Heart right ventricle (tissue), 16 donors: ENCODE data around the gene HIP1R. TPM values are rescaled to one million over a fixed set of nuclear protein-coding genes. Genes with fewer than 3 reads are reported as not detected.
A peak's percentile ranks its signal among the peaks of the same experiment; 100 is the strongest.

ENCODE experiments used
- ATAC-seq, 8 donors: fragments of 200-7000 bp; cut with Tn5 transposase; one replicate each; pipeline ENCODE4 v1.9.1; 2020; ENCODE audit warnings: mild to moderate bottlenecking in 8 of 8, moderate library complexity in 8 of 8, moderate number of reproducible peaks in 1 of 8
- DNase-seq, 2 donors: peaks; one replicate each; pipeline ENCODE4 v3.0.0-alpha.2; 2020
- H3K27ac ChIP-seq, 10 donors: fragments of 200-600 bp; sonication (generic) in 2 of 10; one replicate each; pipeline versions ENCODE4 v1.5.0 to v1.8.0; 2020 to 2022; ENCODE audit warnings: mild to moderate bottlenecking in 3 of 10
- H3K27me3 ChIP-seq, 7 donors: fragments of 200-600 bp; one replicate each; pipeline ENCODE4 v1.8.0; 2021 to 2022; ENCODE audit warnings: mild to moderate bottlenecking in 2 of 7
- H3K36me3 ChIP-seq, 9 donors: fragments of 200-600 bp; sonication (generic) in 1 of 9; one replicate each; pipeline versions ENCODE4 v1.5.0 to v1.8.0; 2020 to 2022; ENCODE audit warnings: mild to moderate bottlenecking in 2 of 9
- H3K4me1 ChIP-seq, 9 donors: fragments of 200-600 bp; sonication (generic) in 1 of 9; one replicate each; pipeline versions ENCODE4 v1.5.0 to v1.8.0; 2020 to 2022; ENCODE audit warnings: mild to moderate bottlenecking in 4 of 9
- H3K4me3 ChIP-seq, 10 donors: fragments of 200-600 bp; sonication (generic) in 2 of 10; one replicate each; pipeline versions ENCODE4 v1.5.0 to v1.8.0; 2020 to 2022; ENCODE audit warnings: mild to moderate bottlenecking in 7 of 10, moderate library complexity in 2 of 10
- H3K9me3 ChIP-seq, 11 donors: fragments of 200-600 bp in 10 of 11; sonication (generic) in 2 of 11; one replicate each; pipeline versions ENCODE4 v1.5.0 to v1.8.0; 2013 to 2022; ENCODE audit warnings: mild to moderate bottlenecking in 2 of 11, control low read depth in 1 of 11, moderate library complexity in 1 of 11
- WGBS, 2 donors: extraction: QIAGEN DNeasy Blood & Tissue Kit; methylation state at CpG; one replicate each; pipeline ENCODE4 v1.1.7; 2013; ENCODE audit warnings: inconsistent platforms in 1 of 2; 5-methylcytosine and 5-hydroxymethylcytosine counted together
- intact Hi-C, 10 donors: fragments of 100-400 bp; cut with DNase I; formaldehyde crosslinking; loops; one replicate each; pipeline versions ENCODE4 v1.11.1 to v1.14.2; 2022
- polyA plus RNA-seq, 2 donors: library from polyadenylated mRNA; stranded (reverse); fragments of 200-250 nt; gene quantifications; one replicate each; pipeline ENCODE4 v1.2.3, GENCODE V29; 2013
- total RNA-seq, 10 donors: library from RNA; stranded (reverse); fragmentation: NEBNext Ultra II Directional in 3 of 10; extraction: Animal tissue kit (Norgen Biotek cat#: 25700) in 3 of 10; gene quantifications; one replicate each; pipeline versions ENCODE4 v1.2.1 to v1.2.4, GENCODE V29; 2021 to 2023
- TF ChIP-seq, protein P1 (sequence below), 9 donors: fragments of 200-600 bp; sonication (generic) in 2 of 9; IDR thresholded peaks; one replicate each; pipeline versions ENCODE4 v1.5.0 to v1.8.0; 2021 to 2022; ENCODE audit warnings: antibody characterized with exemption in 9 of 9, mild to moderate bottlenecking in 5 of 9, moderate library complexity in 1 of 9
- donor health status: Arrhythmogenic right ventricular cardiomyopathy.
- donor health status: ischemic (EF 13 %, LVEDD 7.1; RV severe dilation, severe dysfunction).
- donor health status: healthy with polysubstance abuse.
- donor health status: DM: no; HTN: yes; CAD: no.
- donor health status: DM: no; HTN: no; CAD: no.
- donor health status: ischemic (EF 25% LVEDD 6.9; RV normal size, moderate dysfunction).
- donor health status: ischemic (EF 25% LVEDD 5.7; RV mildly dilated, moderate dysfunction).
- donor health status: healthy.
- donor health status: DM: yes; HTN: yes; CAD: no.
- donor health status: Ischemic cardiomyopathy.
- donor health status: ischemic (EF 35%, LVEDD 5.7; RV mildly dilated, moderate dysfunction).
- donor health status: nonischemic (EF 11% LVEDD 7.7; RV severe dilation, severe dysfunction).
- donor health status: DM: yes; HTN: yes; CAD: no.
- donor health status: PGD.
- donor health status: ischemic (EF 29% LVEDD 5.4; RV normal size, mild dysfunction).
- donor health status: nonischemic (EF 23%, LVEDD 6.1; RV moderate dilation, normal function).

Gene HIP1R
- total and polyA plus RNA-seq, 12 donors: 13.7 to 37.7 (median 18.0) TPM

DNA sequence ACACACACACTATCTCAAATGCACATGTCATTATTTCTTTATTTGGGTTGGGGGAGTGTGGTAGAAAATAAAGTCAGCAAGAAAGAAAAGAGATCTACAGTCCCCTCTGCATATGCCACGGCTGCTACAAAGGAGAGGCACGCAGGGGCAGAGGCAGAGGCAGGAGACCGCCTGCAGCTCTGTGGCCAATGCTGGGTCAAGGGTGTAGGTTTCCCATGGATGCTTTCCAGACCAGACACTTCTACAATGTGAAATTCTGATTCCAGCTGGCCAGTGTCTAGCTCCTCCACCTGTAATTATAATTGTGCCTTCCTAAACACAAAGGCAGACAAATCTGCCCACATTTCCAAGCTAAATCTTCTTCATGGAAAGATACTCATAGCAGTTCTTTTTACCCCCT, 41.5 kb downstream of the HIP1R start:
- intact Hi-C loops: no loop called here
- TF ChIP-seq, protein P1, sequence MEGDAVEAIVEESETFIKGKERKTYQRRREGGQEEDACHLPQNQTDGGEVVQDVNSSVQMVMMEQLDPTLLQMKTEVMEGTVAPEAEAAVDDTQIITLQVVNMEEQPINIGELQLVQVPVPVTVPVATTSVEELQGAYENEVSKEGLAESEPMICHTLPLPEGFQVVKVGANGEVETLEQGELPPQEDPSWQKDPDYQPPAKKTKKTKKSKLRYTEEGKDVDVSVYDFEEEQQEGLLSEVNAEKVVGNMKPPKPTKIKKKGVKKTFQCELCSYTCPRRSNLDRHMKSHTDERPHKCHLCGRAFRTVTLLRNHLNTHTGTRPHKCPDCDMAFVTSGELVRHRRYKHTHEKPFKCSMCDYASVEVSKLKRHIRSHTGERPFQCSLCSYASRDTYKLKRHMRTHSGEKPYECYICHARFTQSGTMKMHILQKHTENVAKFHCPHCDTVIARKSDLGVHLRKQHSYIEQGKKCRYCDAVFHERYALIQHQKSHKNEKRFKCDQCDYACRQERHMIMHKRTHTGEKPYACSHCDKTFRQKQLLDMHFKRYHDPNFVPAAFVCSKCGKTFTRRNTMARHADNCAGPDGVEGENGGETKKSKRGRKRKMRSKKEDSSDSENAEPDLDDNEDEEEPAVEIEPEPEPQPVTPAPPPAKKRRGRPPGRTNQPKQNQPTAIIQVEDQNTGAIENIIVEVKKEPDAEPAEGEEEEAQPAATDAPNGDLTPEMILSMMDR (IDR thresholded peaks at IDR 0.05): no peak
- H3K4me1 ChIP-seq: peaks cover 15 to 100% (median 97%) of the 10 kb centered on the region in 9 donors
- no peak overlapping the region for H3K4me3 ChIP-seq
- no peaks in the 10 kb centered on the region for H3K9me3 ChIP-seq
- H3K36me3 ChIP-seq: peaks cover 0 to 13% (median 0%) of the 10 kb centered on the region in 9 donors
- WGBS, 2 donors: 27 to 42% methylated on average over 3 of the region's 3 CpGs
- DNase-seq (no peak), ATAC-seq (no peak)
- H3K27me3 ChIP-seq: no peaks in the 10 kb centered on the region
- peak overlapping the region in 5 of 10 donors; percentile 0 to 48 (median 2) for H3K27ac ChIP-seq

DNA sequence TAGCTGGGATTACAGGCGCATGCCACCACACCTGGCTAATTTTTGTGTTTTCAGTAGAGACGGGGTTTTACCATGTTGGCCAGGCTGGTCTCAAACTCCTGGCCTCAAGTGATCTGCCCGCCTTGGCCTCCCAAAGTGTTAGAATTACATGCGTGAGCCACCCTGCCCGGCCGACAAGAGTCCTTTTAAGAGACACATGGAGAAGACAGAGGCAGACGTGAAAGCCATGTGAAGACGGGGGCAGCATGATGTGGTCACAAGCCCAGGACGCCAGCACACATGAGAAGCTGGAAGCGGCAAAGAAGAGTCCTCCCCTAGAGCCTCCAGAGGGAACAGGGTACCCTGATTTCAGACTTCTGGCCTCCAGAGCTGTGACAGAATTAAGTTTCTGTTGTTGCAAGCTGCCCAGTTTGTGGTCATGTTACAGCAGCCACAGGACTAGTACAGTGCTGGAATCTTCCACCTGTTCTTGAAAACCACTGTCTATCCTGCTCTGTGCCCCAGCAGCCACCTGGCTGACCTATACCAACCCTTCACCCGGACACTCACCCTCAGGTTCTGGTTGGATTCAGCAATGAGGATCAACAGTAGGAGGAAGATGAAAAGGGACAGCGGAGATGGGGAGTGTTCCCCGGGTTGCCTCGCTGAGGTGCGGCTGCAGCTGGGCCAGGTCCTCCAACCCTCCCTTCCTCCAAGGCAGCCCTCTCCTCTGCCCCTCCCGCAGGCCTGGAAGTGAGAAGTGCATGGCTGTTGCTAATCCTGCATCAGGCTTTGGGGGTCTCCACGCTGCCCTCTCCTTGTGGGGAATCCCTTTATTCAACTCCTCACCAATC, 43.7 kb downstream of the HIP1R start:
- intact Hi-C loops: no loop called here
- Histone ChIP-seq H3K4me1 (peaks cover 8 to 100% (median 96%) of the 10 kb centered on the region in 9 donors), H3K27me3 (no peaks in the 10 kb centered on the region), H3K4me3 (no peak overlapping the region), H3K9me3 (no peaks in the 10 kb centered on the region), H3K36me3 (peaks cover 0 to 13% (median 0%) of the 10 kb centered on the region in 9 donors), H3K27ac (peak overlapping the region in 1 of 10 donors; percentile 40)
- WGBS, 2 donors: 81 to 85% methylated on average over 17 of the region's 17 CpGs
- ATAC-seq: peak in 3 of 8 donors; percentile 6 to 32 (median 6)
- DNase-seq: no peak
- TF ChIP-seq, protein P1 (IDR thresholded peaks at IDR 0.05): no peak

DNA sequence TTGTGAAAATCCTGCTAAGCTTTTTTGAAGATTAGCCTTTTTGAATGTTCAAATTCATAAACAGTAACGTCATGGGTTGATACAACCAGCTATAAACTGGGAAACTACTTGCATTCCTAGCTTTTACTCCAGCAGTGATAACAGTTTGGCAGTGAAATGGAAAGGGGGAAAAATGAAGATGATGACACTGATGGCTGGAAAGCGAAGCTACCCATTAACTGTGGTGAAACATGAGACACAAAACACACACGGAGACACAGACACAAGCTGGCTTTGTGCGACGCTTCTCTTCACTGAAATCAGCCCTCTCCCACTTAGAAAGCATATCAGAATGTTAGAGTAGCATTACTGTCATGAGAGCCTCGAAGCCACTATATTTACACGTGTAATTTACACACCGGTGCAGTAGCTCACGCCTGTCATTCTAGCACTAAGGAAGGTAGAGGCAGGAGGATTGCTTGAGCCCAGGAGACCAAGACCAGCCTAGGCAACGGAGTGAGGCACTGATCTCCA, 45.0 kb downstream of the HIP1R start:
- TF ChIP-seq, protein P1 (IDR thresholded peaks at IDR 0.05): no peak
- Histone ChIP-seq H3K27ac (peak overlapping the region in 4 of 10 donors; percentile 3 to 50 (median 25)), H3K4me3 (no peak overlapping the region), H3K9me3 (no peaks in the 10 kb centered on the region), H3K4me1 (peaks cover 8 to 100% (median 98%) of the 10 kb centered on the region in 9 donors), H3K27me3 (no peaks in the 10 kb centered on the region), H3K36me3 (peaks cover 0 to 13% (median 0%) of the 10 kb centered on the region in 9 donors)
- DNase-seq (no peak), ATAC-seq (peak in 2 of 8 donors; percentile 10 to 24)
- 36 to 43% methylated on average over 10 of the region's 10 CpGs for WGBS, 2 donors
- intact Hi-C loops: no loop called here

DNA sequence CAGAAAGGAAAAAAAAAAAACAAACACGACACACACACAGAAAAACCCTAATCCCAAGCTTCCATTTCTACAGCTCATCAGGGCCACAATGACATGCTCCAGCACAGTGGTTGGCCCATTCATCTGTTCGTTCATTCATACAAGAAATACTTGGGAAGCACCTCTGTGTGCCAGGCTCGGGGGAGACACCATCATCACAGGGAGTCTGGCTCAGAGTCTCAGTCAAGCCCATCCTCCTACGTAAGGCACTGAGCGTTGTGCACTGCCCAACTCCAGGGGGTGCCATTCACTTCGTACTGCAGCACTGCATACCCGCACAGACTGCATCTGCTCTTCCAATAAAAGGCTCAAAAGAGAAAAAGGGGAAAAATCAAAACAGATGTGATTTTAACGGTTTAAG, 45.4 kb downstream of the HIP1R start:
- TF ChIP-seq, protein P1 (IDR thresholded peaks at IDR 0.05): peak in 7 of 9 donors; percentile 18 to 48 (median 35)
- H3K4me3 ChIP-seq: no peak overlapping the region
- H3K4me1 ChIP-seq: peaks cover 8 to 96% (median 93%) of the 10 kb centered on the region in 9 donors
- 42 to 45% methylated on average over 8 of the region's 8 CpGs for WGBS, 2 donors
- H3K27ac ChIP-seq: peak overlapping the region in 5 of 10 donors; percentile 3 to 50 (median 30)
- DNase-seq (no peak), ATAC-seq (peak; percentile 36 to 77 (median 60))
- no peaks in the 10 kb centered on the region for H3K9me3 ChIP-seq
- intact Hi-C loops: no loop called here
- H3K27me3 ChIP-seq: no peaks in the 10 kb centered on the region
- peaks cover 0 to 13% (median 0%) of the 10 kb centered on the region in 9 donors for H3K36me3 ChIP-seq
